SH-SY5Y (cell line): Measurements from ENCODE around the gene PDE4A.

Source experiments
- GATA2 ChIP-seq: IDR thresholded peaks from 2 replicates; pipeline ENCODE4 v1.6.1; 2011; ENCODE audit warnings: mild to moderate bottlenecking, low read depth, low read length
- GATA3 ChIP-seq: IDR thresholded peaks from 2 replicates; pipeline ENCODE4 v1.6.1; 2011; ENCODE audit warnings: low read depth, mild to moderate bottlenecking, low read length, moderate library complexity

GRCh38 chr19:10395436-10395835, 24.9 kb upstream of the PDE4A start:
- no peak for TF ChIP-seq GATA2
- no peak for TF ChIP-seq GATA3
